ENCODE data around the gene OR6J1. TPM values are rescaled to one million over a fixed set of nuclear protein-coding genes. Genes with fewer than 3 reads are reported as not detected.

OR6J1 gene
- total RNA-seq, 1 donor from 2014 or later: not detected

GRCh38 chr14:22587247-22587646, 56.9 kb downstream of the OR6J1 start:
- H3K4me1 ChIP-seq: peaks cover 54% of the 10 kb centered on the region
- no peak overlapping the region for H3K4me3 ChIP-seq
- no peak overlapping the region for H3K27ac ChIP-seq
- TF ChIP-seq CTCF (IDR thresholded peaks at IDR 0.05): no peak
- H3K36me3 ChIP-seq: no peaks in the 10 kb centered on the region
- intact Hi-C loops (cut with DNase I): no loop called here
- DNase-seq: no peak
- H3K27me3 ChIP-seq (ENCODE audit: low read depth): no peaks in the 10 kb centered on the region
- ATAC-seq: no peak
- H3K9me3 ChIP-seq: no peaks in the 10 kb centered on the region

DNA sequence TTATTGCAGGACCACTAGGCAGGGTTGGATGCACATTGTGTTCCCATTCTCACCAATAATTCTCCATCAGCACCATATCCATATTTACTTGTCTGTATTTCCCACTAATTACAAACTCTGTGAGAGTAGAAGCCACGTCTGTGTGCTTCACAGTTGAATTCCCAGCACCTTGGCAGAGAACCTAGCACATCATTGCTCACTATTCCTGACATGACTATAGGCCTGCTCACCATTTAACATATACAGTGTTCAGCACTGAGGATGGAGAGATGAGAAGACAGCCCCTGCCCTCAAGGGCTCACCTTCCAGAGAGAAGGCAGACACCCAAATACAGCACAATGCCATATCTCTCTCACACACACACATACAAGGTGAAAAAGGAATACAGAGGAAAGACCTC, 60.2 kb downstream of the OR6J1 start:
- peaks cover 54% of the 10 kb centered on the region for H3K4me1 ChIP-seq
- no peak overlapping the region for H3K4me3 ChIP-seq
- intact Hi-C loops (cut with DNase I): no loop called here
- no peak overlapping the region for H3K27ac ChIP-seq
- H3K27me3 ChIP-seq (ENCODE audit: low read depth): no peaks in the 10 kb centered on the region
- no peaks in the 10 kb centered on the region for H3K9me3 ChIP-seq
- DNase-seq: no peak
- no peak for ATAC-seq
- TF ChIP-seq CTCF (IDR thresholded peaks at IDR 0.05): no peak
- H3K36me3 ChIP-seq: peaks cover 8% of the 10 kb centered on the region

Other genes with a start within 250 kb of the OR6J1 start
- gene DAD1, start 55.1 kb downstream of the OR6J1 start, total RNA-seq: 162 TPM
- 28.5 TPM for gene ABHD4, start 46.1 kb downstream of the OR6J1 start, total RNA-seq
- gene OXA1L, start 122.3 kb upstream of the OR6J1 start, total RNA-seq: 115 TPM
- 157 TPM for gene SLC7A7, start 171.1 kb upstream of the OR6J1 start, total RNA-seq
- 65.2 TPM for gene MRPL52, start 185.5 kb upstream of the OR6J1 start, total RNA-seq
- 124 TPM for gene MMP14, start 192.2 kb upstream of the OR6J1 start, total RNA-seq
- 134 TPM for gene LRP10, start 227.4 kb upstream of the OR6J1 start, total RNA-seq
- 0.83 TPM for gene REM2, start 238.9 kb upstream of the OR6J1 start, total RNA-seq

Measured in lower lobe of right lung (tissue), 2 donors.